Measurements from ENCODE around the gene RANBP17. TPM values are rescaled to one million over a fixed set of nuclear protein-coding genes. Genes with fewer than 3 reads are reported as not detected.
A peak's percentile ranks its signal among the peaks of the same experiment; 100 is the strongest.

RANBP17 gene
- total RNA-seq, 4 donors from 2014 or later = 0.55 to 3.0 (median 1.5) TPM

DNA sequence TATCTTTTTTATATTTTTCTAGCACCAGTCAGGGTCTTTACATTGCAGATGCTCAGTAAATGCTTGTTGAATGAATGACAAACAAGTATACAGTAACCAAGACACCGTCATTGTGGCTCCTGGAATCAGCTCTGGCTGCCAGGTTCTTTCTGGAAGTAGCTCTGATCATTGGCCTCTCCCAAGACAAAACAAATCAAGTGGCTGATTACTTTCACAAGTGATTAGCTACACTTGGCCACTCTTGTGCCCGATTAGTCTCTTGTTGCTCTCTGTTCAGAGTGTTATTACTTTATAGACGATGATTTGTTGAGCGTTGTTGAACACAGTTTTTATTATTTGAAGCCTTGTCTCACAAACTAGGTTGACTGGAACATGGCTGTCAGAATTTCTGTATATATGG, 327.6 kb downstream of the RANBP17 start:
- TF ChIP-seq EP300 (IDR thresholded peaks at IDR 0.05) = no peak
- no peak for TF ChIP-seq POLR2A (IDR thresholded peaks at IDR 0.05)
- no peak for TF ChIP-seq CTCF (IDR thresholded peaks at IDR 0.05)
- no peak for TF ChIP-seq POLR2AphosphoS5 (IDR thresholded peaks at IDR 0.05)
- Histone ChIP-seq H3K9me3 (no peaks in the 10 kb centered on the region), H3K4me1 (no peaks in the 10 kb centered on the region), H3K4me3 (no peak overlapping the region), H3K36me3 (no peaks in the 10 kb centered on the region), H3K27ac (no peak overlapping the region), H3K27me3 (no peaks in the 10 kb centered on the region)
- 87% methylated on average over 4 of the region's 4 CpGs for WGBS
- no peak for DNase-seq (ENCODE audit: low spot score in 2 of 2)

- WGBS = 88% methylated on average over 1 of the region's 1 CpG
- Histone ChIP-seq H3K4me1 (no peaks in the 10 kb centered on the region), H3K27ac (no peak overlapping the region), H3K27me3 (no peaks in the 10 kb centered on the region), H3K36me3 (no peaks in the 10 kb centered on the region), H3K9me3 (no peaks in the 10 kb centered on the region), H3K4me3 (no peak overlapping the region)
- no peak for DNase-seq (ENCODE audit: low spot score in 2 of 2)
- TF ChIP-seq POLR2A (IDR thresholded peaks at IDR 0.05) = no peak
These were observed 330.3 kb downstream of the RANBP17 start for GRCh38 chr5:171192111-171192510.

GRCh38 chr5:171201310-171201709, 339.5 kb downstream of the RANBP17 start:
- Histone ChIP-seq H3K4me3 (no peak overlapping the region), H3K27me3 (no peaks in the 10 kb centered on the region), H3K9me3 (no peaks in the 10 kb centered on the region), H3K4me1 (no peaks in the 10 kb centered on the region), H3K36me3 (no peaks in the 10 kb centered on the region), H3K27ac (no peak overlapping the region)
- no peak for TF ChIP-seq POLR2AphosphoS5 (IDR thresholded peaks at IDR 0.05)
- TF ChIP-seq CTCF (IDR thresholded peaks at IDR 0.05) = no peak
- no peak for TF ChIP-seq POLR2A (IDR thresholded peaks at IDR 0.05)
- TF ChIP-seq EP300 (IDR thresholded peaks at IDR 0.05) = no peak
- DNase-seq (ENCODE audit: low spot score in 2 of 2) = no peak
- 51% methylated on average over 6 of the region's 6 CpGs for WGBS

GRCh38 chr5:171205375-171205774, 343.6 kb downstream of the RANBP17 start:
- H3K9me3 ChIP-seq = no peaks in the 10 kb centered on the region
- no peak overlapping the region for H3K4me3 ChIP-seq
- H3K27me3 ChIP-seq = no peaks in the 10 kb centered on the region
- no peaks in the 10 kb centered on the region for H3K36me3 ChIP-seq
- TF ChIP-seq POLR2A (IDR thresholded peaks at IDR 0.05) (no peak), CTCF (IDR thresholded peaks at IDR 0.05) (no peak), EP300 (IDR thresholded peaks at IDR 0.05) (no peak), POLR2AphosphoS5 (IDR thresholded peaks at IDR 0.05) (no peak)
- 92% methylated on average over 8 of the region's 8 CpGs for WGBS
- H3K27ac ChIP-seq = no peak overlapping the region
- no peaks in the 10 kb centered on the region for H3K4me1 ChIP-seq
- DNase-seq (ENCODE audit: low spot score in 2 of 2) = no peak

GRCh38 chr5:171207256-171207847, 345.5 kb downstream of the RANBP17 start:
- TF ChIP-seq CTCF (IDR thresholded peaks at IDR 0.05) = peak in 1 of 2 donors; percentile 9
- TF ChIP-seq EP300 (IDR thresholded peaks at IDR 0.05) = no peak
- no peak for DNase-seq (ENCODE audit: low spot score in 2 of 2)
- H3K36me3 ChIP-seq = no peaks in the 10 kb centered on the region
- no peak overlapping the region for H3K27ac ChIP-seq
- WGBS = 31% methylated on average over 6 of the region's 6 CpGs
- H3K4me3 ChIP-seq = no peak overlapping the region
- H3K27me3 ChIP-seq = no peaks in the 10 kb centered on the region
- no peaks in the 10 kb centered on the region for H3K9me3 ChIP-seq
- H3K4me1 ChIP-seq = no peaks in the 10 kb centered on the region

GRCh38 chr5:171221916-171222315, 360.1 kb downstream of the RANBP17 start:
- no peak for TF ChIP-seq EP300 (IDR thresholded peaks at IDR 0.05)
- TF ChIP-seq POLR2AphosphoS5 (IDR thresholded peaks at IDR 0.05) = no peak
- TF ChIP-seq POLR2A (IDR thresholded peaks at IDR 0.05) = no peak
- TF ChIP-seq CTCF (IDR thresholded peaks at IDR 0.05) = no peak
- H3K36me3 ChIP-seq = no peaks in the 10 kb centered on the region
- WGBS = 94% methylated on average over 2 of the region's 2 CpGs
- no peak overlapping the region for H3K4me3 ChIP-seq
- no peaks in the 10 kb centered on the region for H3K27me3 ChIP-seq
- DNase-seq (ENCODE audit: low spot score in 2 of 2) = no peak
- H3K4me1 ChIP-seq = no peaks in the 10 kb centered on the region
- no peaks in the 10 kb centered on the region for H3K9me3 ChIP-seq
- no peak overlapping the region for H3K27ac ChIP-seq
